Spleen (tissue), 11 donors: Measurements from ENCODE around the gene TRPM5. TPM values are rescaled to one million over a fixed set of nuclear protein-coding genes. Genes with fewer than 3 reads are reported as not detected.

Experiments
- DNase-seq: peaks from one replicate; pipeline ENCODE4 v3.0.0-alpha.2; 2020
- H3K27ac ChIP-seq, 8 donors: fragments of 200-600 bp; sonication (generic) in 7 of 8; 1 replicate in 4 of 8; 2 replicates in 4 of 8; pipeline versions ENCODE4 v1.5.0 to v1.8.0; 2016 to 2021; ENCODE audit warnings: inconsistent platforms in 4 of 8, mild to moderate bottlenecking in 4 of 8, moderate library complexity in 1 of 8
- H3K27me3 ChIP-seq, 7 donors: fragments of 200-600 bp; sonication (generic) in 6 of 7; replicated peaks in 1 of 7; 1 replicate in 4 of 7; 2 replicates in 3 of 7; pipeline versions ENCODE4 v1.5.0 to v1.8.0; 2016 to 2021; ENCODE audit warnings: inconsistent platforms in 3 of 7, mild to moderate bottlenecking in 1 of 7
- H3K36me3 ChIP-seq, 6 donors: fragments of 200-600 bp; sonication (generic) in 5 of 6; 1 replicate in 4 of 6; 2 replicates in 2 of 6; pipeline versions ENCODE4 v1.5.0 to v1.8.0; 2016 to 2021; ENCODE audit warnings: inconsistent platforms in 2 of 6
- H3K4me1 ChIP-seq, 6 donors: fragments of 200-600 bp; sonication (generic) in 5 of 6; 1 replicate in 3 of 6; 2 replicates in 3 of 6; pipeline versions ENCODE4 v1.5.0 to v1.8.0; 2016 to 2021; ENCODE audit warnings: inconsistent platforms in 3 of 6
- H3K4me3 ChIP-seq, 8 donors: fragments of 200-600 bp; sonication (generic) in 7 of 8; 1 replicate in 4 of 8; 2 replicates in 4 of 8; pipeline versions ENCODE4 v1.5.0 to v1.8.0; 2016 to 2021; ENCODE audit warnings: inconsistent platforms in 4 of 8, mild to moderate bottlenecking in 4 of 8, moderate library complexity in 2 of 8
- H3K9me3 ChIP-seq, 8 donors: fragments of 200-600 bp; sonication (generic) in 7 of 8; 1 replicate in 4 of 8; 2 replicates in 4 of 8; pipeline versions ENCODE4 v1.5.0 to v1.8.0; 2016 to 2021; ENCODE audit warnings: inconsistent platforms in 4 of 8
- POLR2A ChIP-seq, 3 donors: fragments of 450-650 bp; IDR thresholded peaks; one replicate each; pipeline ENCODE4 v1.5.1; 2017; ENCODE audit warnings: antibody characterized with exemption in 3 of 3, mild to moderate bottlenecking in 1 of 3
- POLR2AphosphoS5 ChIP-seq, 3 donors: sonication (generic); formaldehyde crosslinking; IDR thresholded peaks; one replicate each; pipeline ENCODE4 v1.5.1; 2017; ENCODE audit warnings: antibody characterized with exemption in 3 of 3
- WGBS, 5 donors: extraction: QIAGEN DNeasy Blood & Tissue Kit in 3 of 5; methylation state at CpG; one replicate each; pipeline versions ENCODE4 v1.1.5 to v1.1.7; 2013 to 2018; 5-methylcytosine and 5-hydroxymethylcytosine counted together
- intact Hi-C: fragments of 100-400 bp; cut with DNase I; formaldehyde crosslinking; loops from one replicate; pipeline ENCODE4 v1.15.0; 2023; ENCODE audit warnings: low total_unique reads
- polyA plus RNA-seq, 3 donors: library from polyadenylated mRNA; stranded (reverse); fragments of 200-250 nt; gene quantifications; one replicate each; pipeline ENCODE4 v1.2.1, GENCODE V29; 2013
- total RNA-seq, 7 donors: library from RNA; depleted of rRNA in 3 of 7; stranded (reverse); fragments of >200 nt in 3 of 7; fragmentation: NEBNext Ultra II Directional in 4 of 7; extraction: Animal tissue kit (Norgen Biotek cat#: 25700) in 4 of 7; gene quantifications; one replicate each; pipeline versions ENCODE4 v1.1.0 to v1.2.1, GENCODE V29; 2016 to 2021
- TF ChIP-seq, protein P1 (sequence below), 11 experiments: fragments of 200-600 bp in 7 of 11; fragments of 450-650 bp in 4 of 11; sonication (generic) in 4 of 11; IDR thresholded peaks in 8 of 11; conservative IDR thresholded peaks in 3 of 11; 1 replicate in 7 of 11; 2 replicates in 4 of 11; pipeline versions ENCODE4 v1.4.0 to v1.8.0; 2016 to 2021; ENCODE audit warnings: antibody characterized with exemption in 11 of 11, inconsistent platforms in 4 of 11, mild to moderate bottlenecking in 1 of 11
- donor health status: healthy with polysubstance abuse.
- donor health status: DM: no; HTN: no; CAD: no; lungs with moderate emphysema.
- donor health status: DM: no; HTN: no; CAD: no.
- donor health status: Bipolar disorder and iron deficiency.
- donor health status: healthy.
- donor health status: DM: no; HTN: no; CAD: no.
- donor health status: DM: yes; HTN: yes; CAD: no.

The TRPM5 gene
- total and polyA plus RNA-seq, 10 donors, result 0.02 to 0.28 (median 0.16) TPM; not detected in 4

DNA sequence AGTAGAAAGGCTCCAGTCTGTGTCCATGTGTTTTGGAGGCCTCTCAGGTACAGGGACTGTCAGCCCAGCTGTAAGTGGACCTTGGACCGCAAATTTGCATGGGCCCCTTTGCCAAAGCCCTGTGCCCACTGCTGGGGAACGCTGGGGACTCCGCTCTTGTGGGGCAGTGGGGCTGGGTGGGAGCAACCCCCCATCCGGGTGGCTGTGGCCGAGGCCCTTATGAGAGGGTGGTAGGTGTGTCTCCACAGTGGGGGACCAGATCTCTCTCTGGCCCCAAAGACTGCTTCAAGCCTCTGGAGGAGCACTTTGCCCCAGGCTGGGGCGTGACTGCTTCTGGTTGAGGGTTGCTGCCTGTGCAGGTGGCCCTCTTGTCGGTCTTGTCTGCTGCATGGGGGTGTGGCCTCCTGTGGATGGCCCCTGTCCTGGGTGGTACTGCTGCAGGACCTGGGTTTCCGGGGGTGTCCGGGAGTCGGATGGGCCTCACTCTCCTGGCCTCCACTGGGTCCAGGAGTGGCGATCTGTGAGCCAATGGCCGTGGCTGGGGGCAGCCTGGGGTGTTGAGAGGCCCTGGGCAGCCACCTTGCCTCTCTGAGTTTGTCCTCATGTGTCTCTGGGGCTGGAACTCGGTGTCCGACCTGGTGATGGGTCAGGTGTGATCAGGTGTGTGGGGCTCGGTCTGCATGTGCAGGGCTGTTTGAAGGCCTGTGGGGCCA is 16.4 kb upstream of the TRPM5 start:
- Histone ChIP-seq H3K27me3 (no peaks in the 10 kb centered on the region), H3K27ac (no peak overlapping the region), H3K36me3 (no peaks in the 10 kb centered on the region), H3K9me3 (no peaks in the 10 kb centered on the region), H3K4me1 (peaks cover 0 to 49% (median 24%) of the 10 kb centered on the region in 6 donors), H3K4me3 (no peak overlapping the region)
- WGBS, 5 donors, result 78 to 90% (median 85%) methylated on average over 10 to 15 of the region's 15 CpGs
- TF ChIP-seq POLR2AphosphoS5 (IDR thresholded peaks at IDR 0.05) (no peak), POLR2A (IDR thresholded peaks at IDR 0.05) (no peak)
- TF ChIP-seq, protein P1, sequence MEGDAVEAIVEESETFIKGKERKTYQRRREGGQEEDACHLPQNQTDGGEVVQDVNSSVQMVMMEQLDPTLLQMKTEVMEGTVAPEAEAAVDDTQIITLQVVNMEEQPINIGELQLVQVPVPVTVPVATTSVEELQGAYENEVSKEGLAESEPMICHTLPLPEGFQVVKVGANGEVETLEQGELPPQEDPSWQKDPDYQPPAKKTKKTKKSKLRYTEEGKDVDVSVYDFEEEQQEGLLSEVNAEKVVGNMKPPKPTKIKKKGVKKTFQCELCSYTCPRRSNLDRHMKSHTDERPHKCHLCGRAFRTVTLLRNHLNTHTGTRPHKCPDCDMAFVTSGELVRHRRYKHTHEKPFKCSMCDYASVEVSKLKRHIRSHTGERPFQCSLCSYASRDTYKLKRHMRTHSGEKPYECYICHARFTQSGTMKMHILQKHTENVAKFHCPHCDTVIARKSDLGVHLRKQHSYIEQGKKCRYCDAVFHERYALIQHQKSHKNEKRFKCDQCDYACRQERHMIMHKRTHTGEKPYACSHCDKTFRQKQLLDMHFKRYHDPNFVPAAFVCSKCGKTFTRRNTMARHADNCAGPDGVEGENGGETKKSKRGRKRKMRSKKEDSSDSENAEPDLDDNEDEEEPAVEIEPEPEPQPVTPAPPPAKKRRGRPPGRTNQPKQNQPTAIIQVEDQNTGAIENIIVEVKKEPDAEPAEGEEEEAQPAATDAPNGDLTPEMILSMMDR (IDR thresholded peaks at IDR 0.05 in 8 of 11, conservative IDR thresholded peaks at IDR 0.05 in 3 of 11), result no peak
- DNase-seq, result no peak
- intact Hi-C loops, result no loop called here

DNA sequence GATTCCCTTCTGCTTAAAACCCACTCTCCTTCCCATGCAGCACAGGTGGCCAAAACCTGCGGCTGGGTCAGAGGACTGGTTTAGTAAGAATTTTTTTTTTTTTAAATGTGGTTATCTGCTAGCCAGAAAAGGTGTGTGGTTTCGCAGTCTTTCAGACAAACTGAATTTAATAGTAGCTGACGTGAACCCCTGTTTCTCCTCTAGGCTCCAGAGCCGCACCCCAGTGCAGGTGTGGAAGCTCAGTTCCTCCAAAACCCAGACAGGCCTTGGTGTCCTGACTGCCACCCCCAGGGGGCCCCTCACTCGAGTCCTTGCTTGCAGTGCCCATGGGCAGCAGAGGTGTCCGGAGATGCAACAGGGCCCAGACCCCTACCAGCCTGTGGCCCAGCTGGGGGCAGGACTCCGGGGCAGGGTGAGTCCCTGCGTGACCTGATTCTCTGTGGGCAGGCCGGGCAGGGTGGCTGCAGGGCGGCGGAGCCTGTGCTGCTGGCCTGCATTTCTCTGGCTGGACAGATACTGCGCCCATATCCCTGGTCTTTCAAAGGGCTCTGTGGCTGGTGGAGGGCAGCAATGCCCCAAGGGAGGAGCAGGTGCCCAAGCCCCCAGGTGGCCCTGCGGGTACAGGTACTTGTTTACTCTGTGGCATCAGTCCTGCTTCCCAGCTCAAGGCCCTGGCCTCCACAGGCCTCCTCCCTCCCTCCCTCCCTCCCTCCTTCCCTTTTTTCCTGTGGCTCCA is 15.7 kb upstream of the TRPM5 start:
- Histone ChIP-seq H3K4me3 (no peak overlapping the region), H3K27ac (peak overlapping the region in 1 of 8 donors; percentile 42), H3K9me3 (no peaks in the 10 kb centered on the region), H3K36me3 (no peaks in the 10 kb centered on the region), H3K27me3 (no peaks in the 10 kb centered on the region), H3K4me1 (peaks cover 0 to 42% (median 20%) of the 10 kb centered on the region in 6 donors)
- TF ChIP-seq POLR2AphosphoS5 (IDR thresholded peaks at IDR 0.05) (no peak), POLR2A (IDR thresholded peaks at IDR 0.05) (no peak)
- TF ChIP-seq, protein P1 (IDR thresholded peaks at IDR 0.05 in 8 of 11, conservative IDR thresholded peaks at IDR 0.05 in 3 of 11), result no peak
- intact Hi-C loops, result no loop called here
- DNase-seq, result peak; percentile 72
- WGBS, 5 donors, result 83 to 87% (median 84%) methylated on average over 7 to 13 of the region's 13 CpGs

DNA sequence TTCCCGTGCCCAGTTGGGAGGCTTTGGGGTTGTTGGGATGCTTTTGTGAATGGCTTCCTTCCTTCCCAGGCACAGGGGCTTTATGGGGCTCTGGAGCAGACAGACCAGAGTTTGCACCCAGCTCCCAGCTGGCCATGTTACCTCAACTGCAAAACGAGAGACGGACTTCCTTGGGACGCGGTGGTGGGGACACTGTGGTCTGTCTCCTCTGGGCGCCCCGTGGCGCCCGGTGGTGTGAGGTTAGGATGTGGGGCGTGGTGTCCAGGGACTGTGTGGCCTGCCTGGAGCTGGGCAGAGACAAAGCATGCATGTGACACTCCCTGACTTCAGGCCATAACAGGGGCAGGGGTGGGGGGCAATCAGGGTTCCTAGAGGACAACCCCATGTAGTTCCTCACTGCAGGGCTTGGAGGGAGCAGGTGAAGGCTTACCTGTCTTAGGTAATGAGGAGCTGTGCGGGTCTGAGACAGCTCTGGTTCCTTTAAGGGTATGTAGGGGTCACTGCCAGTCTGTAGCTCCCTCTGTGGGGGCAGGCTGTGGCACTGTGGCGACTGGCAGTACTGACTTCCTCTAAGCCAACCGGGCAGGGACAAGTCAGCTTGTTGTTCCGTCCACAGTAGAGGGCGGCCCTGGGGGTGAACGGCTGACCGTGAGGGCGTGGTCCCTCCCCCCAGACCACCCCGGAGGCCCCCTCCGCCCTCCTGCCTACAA is 14.9 kb upstream of the TRPM5 start:
- TF ChIP-seq POLR2AphosphoS5 (IDR thresholded peaks at IDR 0.05), result no peak
- no peak for TF ChIP-seq POLR2A (IDR thresholded peaks at IDR 0.05)
- TF ChIP-seq, protein P1 (IDR thresholded peaks at IDR 0.05 in 8 of 11, conservative IDR thresholded peaks at IDR 0.05 in 3 of 11), result no peak
- Histone ChIP-seq H3K36me3 (no peaks in the 10 kb centered on the region), H3K27me3 (no peaks in the 10 kb centered on the region), H3K9me3 (no peaks in the 10 kb centered on the region), H3K4me1 (peaks cover 0 to 39% (median 19%) of the 10 kb centered on the region in 6 donors), H3K4me3 (no peak overlapping the region), H3K27ac (peak overlapping the region in 1 of 8 donors; percentile 42)
- intact Hi-C loops, result no loop called here
- peak; percentile 78 for DNase-seq
- WGBS, 5 donors, result 67 to 68% (median 67%) methylated on average over 16 to 20 of the region's 20 CpGs
